DOHH2 (cell line): ENCODE data around the gene GPC6.

Experiments
- H3F3A ChIP-seq: fragments of 200-600 bp; sonication (generic), shearing (Covaris generic); 2 replicates; pipeline ENCODE4 v1.6.0; 2016; ENCODE audit warnings: antibody characterized with exemption, mild to moderate bottlenecking; ENCODE audit not compliant: control insufficient read depth, insufficient read depth
- H3K27ac ChIP-seq: fragments of 200-600 bp; sonication (generic); 2 replicates; pipeline ENCODE4 v1.5.1; 2014; ENCODE audit warnings: low read depth, mild to moderate bottlenecking, low read length, moderate library complexity
- H3K27me3 ChIP-seq: fragments of 200-600 bp; sonication (generic); 2 replicates; pipeline ENCODE4 v1.6.1; 2014; ENCODE audit warnings: mild to moderate bottlenecking, low read length, mixed read lengths; ENCODE audit not compliant: control insufficient read depth
- H3K36me3 ChIP-seq: fragments of 200-600 bp; sonication (generic); 2 replicates; pipeline ENCODE4 v1.6.1; 2014; ENCODE audit warnings: mild to moderate bottlenecking, low read length, moderate library complexity, mixed read lengths; ENCODE audit not compliant: control insufficient read depth
- H3K4me1 ChIP-seq: fragments of 200-600 bp; sonication (generic); 2 replicates; pipeline ENCODE4 v1.6.1; 2014; ENCODE audit warnings: mild to moderate bottlenecking, low read length, mixed read lengths; ENCODE audit not compliant: control insufficient read depth
- H3K4me2 ChIP-seq: fragments of 200-600 bp; sonication (generic); 2 replicates; pipeline ENCODE4 v1.6.0; 2014; ENCODE audit warnings: mild to moderate bottlenecking, low read length, moderate library complexity
- H3K4me3 ChIP-seq: fragments of 200-600 bp; sonication (generic); 2 replicates; pipeline ENCODE4 v1.5.1; 2014; ENCODE audit warnings: mild to moderate bottlenecking, low read length, mixed read lengths
- H3K79me2 ChIP-seq: fragments of 200-600 bp; sonication (generic); 2 replicates; pipeline ENCODE4 v1.6.1; 2014; ENCODE audit warnings: mild to moderate bottlenecking, low read length, mixed read lengths; ENCODE audit not compliant: control insufficient read depth
- H3K9me2 ChIP-seq: fragments of 200-600 bp; sonication (generic); replicated peaks from 2 replicates; pipeline ENCODE4 v1.6.1; 2014; ENCODE audit warnings: mild to moderate bottlenecking, low read length, mixed read lengths; ENCODE audit not compliant: control insufficient read depth
- H3K9me3 ChIP-seq: fragments of 200-600 bp; sonication (generic); 2 replicates; pipeline ENCODE4 v1.6.1; 2014; ENCODE audit warnings: antibody characterized with exemption, low read length, mixed read lengths; ENCODE audit not compliant: control insufficient read depth, insufficient read depth
- H4K20me1 ChIP-seq: fragments of 200-600 bp; sonication (generic); 2 replicates; pipeline ENCODE4 v1.6.0; 2014; ENCODE audit warnings: low read depth, mild to moderate bottlenecking, antibody characterized with exemption, low read length, moderate library complexity; ENCODE audit not compliant: control insufficient read depth, insufficient read depth
- CTCF ChIP-seq: fragments of 200-600 bp; sonication (generic); IDR thresholded peaks from one replicate; pipeline ENCODE4 v1.5.1; 2014; ENCODE audit warnings: antibody characterized with exemption, mild to moderate bottlenecking, low read depth, low read length; ENCODE audit not compliant: poor library complexity, severe bottlenecking
- EZH2phosphoT487 ChIP-seq: fragments of 200-600 bp; sonication (generic); IDR thresholded peaks from 2 replicates; pipeline ENCODE4 v1.6.1; 2017; ENCODE audit warnings: borderline replicate concordance, mild to moderate bottlenecking, antibody characterized with exemption, low read length, moderate library complexity, mixed read lengths

The GPC6 gene

DNA sequence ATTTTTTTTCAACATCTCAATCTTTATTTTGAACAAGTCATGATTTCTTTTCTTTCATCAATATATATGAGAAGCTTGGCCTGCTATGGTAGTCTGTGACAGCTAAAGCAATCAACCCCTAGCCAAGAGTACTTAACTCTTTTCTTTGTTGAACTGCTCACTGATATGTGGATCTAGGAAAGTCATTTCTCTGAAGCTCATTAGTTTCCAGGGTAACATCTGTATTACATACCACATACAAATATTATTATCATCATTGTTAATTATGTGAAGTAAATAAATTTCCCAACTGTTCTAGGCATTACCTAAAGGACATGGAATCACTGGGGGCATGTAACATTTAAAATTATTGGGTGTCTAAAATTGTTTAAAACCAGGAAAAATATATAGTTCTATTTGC is 985.6 kb downstream of the GPC6 start:
- TF ChIP-seq EZH2phosphoT487 (no peak), CTCF (no peak)
- H3K4me2 ChIP-seq, result no peak overlapping the region
- H3K4me1 ChIP-seq, result no peaks in the 10 kb centered on the region
- H3K36me3 ChIP-seq, result no peaks in the 10 kb centered on the region
- H3K9me2 ChIP-seq, result no peaks in the 10 kb centered on the region
- no peaks in the 10 kb centered on the region for H3K79me2 ChIP-seq
- no peaks in the 10 kb centered on the region for H3F3A ChIP-seq
- H3K9me3 ChIP-seq, result no peaks in the 10 kb centered on the region
- no peak overlapping the region for H3K27ac ChIP-seq
- no peak overlapping the region for H3K4me3 ChIP-seq
- H4K20me1 ChIP-seq, result no peaks in the 10 kb centered on the region
- no peaks in the 10 kb centered on the region for H3K27me3 ChIP-seq

DNA sequence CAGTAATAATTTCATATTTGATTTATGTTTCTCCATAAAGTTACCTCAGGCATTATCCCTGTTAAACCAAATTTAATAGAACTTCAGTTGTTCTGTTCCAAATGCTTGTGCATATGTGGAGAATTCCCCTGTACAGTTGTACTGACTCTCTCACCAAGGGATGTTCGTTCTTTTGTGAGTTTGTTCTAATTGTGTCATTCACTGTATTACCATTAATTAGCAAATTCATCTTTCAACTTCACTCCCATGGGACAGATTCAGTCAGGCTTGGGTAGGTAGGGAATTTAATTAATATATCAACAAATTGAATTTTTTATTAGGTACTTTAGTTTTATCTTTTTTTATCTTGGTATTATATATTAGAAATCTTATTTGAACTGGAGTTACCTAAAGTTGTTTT is 987.5 kb downstream of the GPC6 start:
- Histone ChIP-seq H3K9me2 (no peaks in the 10 kb centered on the region), H3K9me3 (no peaks in the 10 kb centered on the region), H3K36me3 (no peaks in the 10 kb centered on the region), H3K4me1 (no peaks in the 10 kb centered on the region), H3F3A (no peaks in the 10 kb centered on the region), H3K79me2 (no peaks in the 10 kb centered on the region), H3K27ac (no peak overlapping the region), H4K20me1 (no peaks in the 10 kb centered on the region), H3K4me2 (no peak overlapping the region), H3K4me3 (no peak overlapping the region), H3K27me3 (no peaks in the 10 kb centered on the region)
- TF ChIP-seq EZH2phosphoT487 (no peak), CTCF (no peak)

DNA sequence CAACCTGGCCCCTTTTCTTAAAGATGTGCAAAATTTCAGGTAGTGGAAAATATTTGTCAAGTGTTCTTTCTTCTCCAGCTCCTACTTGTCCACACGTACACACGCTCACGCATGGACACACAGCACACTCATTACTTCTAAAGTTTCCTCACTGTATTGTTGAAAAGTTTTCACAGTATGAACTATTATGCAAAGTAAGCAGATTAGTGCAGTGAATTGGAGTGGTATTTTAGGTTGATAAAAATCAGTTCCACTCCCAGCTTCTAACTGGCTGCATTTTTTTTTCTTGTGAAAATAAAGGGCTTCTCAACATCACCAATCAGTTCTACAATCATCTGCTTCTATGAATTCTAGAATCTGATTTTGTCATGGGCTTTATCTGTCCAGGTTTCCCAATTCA is 988.4 kb downstream of the GPC6 start:
- no peaks in the 10 kb centered on the region for H3K27me3 ChIP-seq
- H3K36me3 ChIP-seq, result no peaks in the 10 kb centered on the region

More for the DNA sequence above, 988.4 kb downstream of the GPC6 start:
- Histone ChIP-seq H3F3A (no peaks in the 10 kb centered on the region), H3K4me2 (no peak overlapping the region), H3K9me3 (no peaks in the 10 kb centered on the region), H3K27ac (no peak overlapping the region), H3K9me2 (no peaks in the 10 kb centered on the region), H4K20me1 (no peaks in the 10 kb centered on the region), H3K79me2 (no peaks in the 10 kb centered on the region), H3K4me3 (no peak overlapping the region), H3K4me1 (no peaks in the 10 kb centered on the region)
- no peak for TF ChIP-seq EZH2phosphoT487
- TF ChIP-seq CTCF, result no peak
